Muscle of leg (tissue), 11 donors: ENCODE data around the gene HDAC5. TPM values are rescaled to one million over a fixed set of nuclear protein-coding genes. Genes with fewer than 3 reads are reported as not detected.

ENCODE experiments used
- DNase-seq: peaks from one replicate; pipeline ENCODE4 v3.0.0; 2013
- H3K27ac ChIP-seq: one replicate; pipeline ENCODE4 v1.5.1; 2013; ENCODE audit warnings: mild to moderate bottlenecking, low read length, control low read depth
- H3K27me3 ChIP-seq: one replicate; pipeline ENCODE4 v1.6.1; 2013; ENCODE audit warnings: low read length; ENCODE audit not compliant: control insufficient read depth, insufficient read depth
- H3K36me3 ChIP-seq: one replicate; pipeline ENCODE4 v1.6.1; 2013; ENCODE audit warnings: low read length; ENCODE audit not compliant: control insufficient read depth, insufficient read depth
- H3K4me1 ChIP-seq: one replicate; pipeline ENCODE4 v1.6.1; 2013; ENCODE audit warnings: low read length; ENCODE audit not compliant: control insufficient read depth, insufficient read depth
- H3K4me3 ChIP-seq: one replicate; pipeline ENCODE4 v1.5.1; 2013; ENCODE audit warnings: low read length, control low read depth
- H3K9me3 ChIP-seq: replicated peaks from 2 replicates; pipeline ENCODE4 v1.6.1; 2013; ENCODE audit warnings: low read depth, low read length; ENCODE audit not compliant: control insufficient read depth
- WGBS: methylation state at CpG from one replicate; pipeline ENCODE4 v1.1.5; 2013; ENCODE audit warnings: missing lambda C conversion rate; ENCODE audit not compliant: insufficient coverage; 5-methylcytosine and 5-hydroxymethylcytosine counted together
- polyA plus RNA-seq, 8 donors: library from polyadenylated mRNA; unstranded; fragments of 120-200 nt; gene quantifications; one replicate each; pipeline versions ENCODE4 v1.2.1 to v1.2.3, GENCODE V29; 2013; ENCODE audit warnings: inconsistent platforms in 1 of 8, low replicate concordance in 1 of 8; ENCODE audit not compliant: insufficient read length in 8 of 8, insufficient read depth in 1 of 8
- total RNA-seq: library from RNA; stranded (reverse); fragments of 120-200 nt; gene quantifications from one replicate; pipeline ENCODE4 v1.2.4, GENCODE V29; 2013

The HDAC5 gene
- total and polyA plus RNA-seq, 9 donors, result 44.4 to 64.4 (median 52.2) TPM

DNA sequence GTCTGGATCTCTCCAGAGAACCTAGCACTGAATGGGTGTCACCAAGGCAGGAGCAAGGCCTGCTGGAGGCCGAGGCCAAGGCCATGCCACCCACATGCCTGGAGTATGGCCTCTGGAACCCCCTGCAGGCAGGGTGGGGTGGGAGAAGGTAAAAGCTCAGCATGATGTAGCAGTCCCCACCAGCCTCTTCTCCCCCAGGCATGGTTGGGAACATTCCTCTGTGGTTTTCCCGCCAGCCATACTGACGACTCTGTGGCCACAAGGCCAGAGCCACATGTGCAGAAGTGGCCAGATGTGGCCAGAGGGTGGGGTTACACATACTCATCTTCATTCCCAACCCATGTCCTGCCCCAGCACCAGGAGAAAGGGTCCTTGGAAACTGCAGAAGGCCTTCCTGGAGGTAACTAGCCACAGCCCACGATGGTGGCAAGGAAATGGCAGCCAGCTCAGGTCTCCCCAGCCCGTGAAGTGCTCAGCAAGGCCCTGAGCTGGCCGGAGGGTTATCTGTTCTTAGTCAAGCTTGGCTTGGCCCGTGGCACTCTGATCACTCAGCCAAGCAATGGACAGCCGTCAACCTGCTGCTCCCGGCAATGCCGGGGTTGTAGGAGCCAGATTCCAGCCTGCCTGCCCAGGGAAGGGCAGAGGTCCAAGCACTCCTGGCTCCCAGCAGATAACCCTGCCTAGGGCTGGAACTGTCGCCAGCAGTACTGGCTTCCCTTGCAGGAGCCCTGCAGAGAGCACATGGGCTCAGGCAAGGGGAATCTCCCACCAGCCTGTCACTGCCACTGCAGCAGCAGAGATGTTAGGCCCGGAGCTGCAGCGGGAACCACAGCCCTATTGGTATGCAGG, 26.1 kb downstream of the HDAC5 start:
- 75% methylated on average over 10 of the region's 13 CpGs for WGBS
- Histone ChIP-seq H3K4me3 (no peak overlapping the region), H3K27me3 (no peaks in the 10 kb centered on the region), H3K36me3 (peaks cover 18% of the 10 kb centered on the region), H3K27ac (peak overlapping the region; percentile 99), H3K4me1 (peaks cover 68% of the 10 kb centered on the region), H3K9me3 (no peaks in the 10 kb centered on the region)
- DNase-seq, result peak; percentile 58

DNA sequence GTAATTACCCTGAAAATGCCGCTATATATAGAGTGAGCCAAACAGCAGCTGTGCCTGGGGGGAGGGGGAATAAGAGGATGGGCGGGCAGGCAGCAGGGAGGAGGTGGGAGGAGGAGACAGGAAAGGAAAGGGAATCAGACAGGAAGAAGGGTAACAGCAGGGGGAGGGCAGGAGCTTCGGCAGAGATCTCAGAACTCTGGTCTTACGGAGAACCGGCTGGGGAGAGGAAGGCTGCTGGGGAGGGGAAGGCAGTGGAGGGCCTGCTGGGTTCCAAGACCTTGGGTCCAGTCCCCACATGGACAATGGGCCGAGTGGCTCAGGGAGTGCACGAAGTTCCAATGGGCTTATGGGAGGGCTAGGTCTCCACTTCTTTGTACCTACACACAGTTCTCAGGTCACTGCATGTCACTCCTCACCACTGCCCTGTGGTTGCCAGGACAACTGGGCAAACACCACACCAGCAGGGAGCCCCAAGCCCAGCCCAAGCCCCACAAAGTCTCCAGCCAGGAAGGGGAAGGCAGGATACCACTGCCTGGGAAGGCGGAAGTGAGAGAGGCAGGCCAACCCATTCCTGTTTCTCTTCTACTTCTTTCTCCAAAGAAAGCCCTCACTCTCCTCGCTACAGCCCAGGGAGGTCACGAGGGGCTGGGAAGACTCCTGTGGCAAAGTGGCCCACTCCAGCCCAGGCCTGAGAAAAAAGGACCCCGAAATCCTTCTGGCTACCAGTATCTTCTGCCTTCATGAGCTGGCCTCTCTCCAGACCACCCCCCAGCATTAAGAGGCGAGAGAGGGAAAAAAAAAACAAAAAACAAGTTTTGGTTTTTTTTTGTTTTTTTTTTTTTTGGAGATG, 27.6 kb downstream of the HDAC5 start:
- peak overlapping the region; percentile 99 for H3K27ac ChIP-seq
- DNase-seq, result peak; percentile 96
- peaks cover 61% of the 10 kb centered on the region for H3K4me1 ChIP-seq
- no peaks in the 10 kb centered on the region for H3K27me3 ChIP-seq
- no peaks in the 10 kb centered on the region for H3K9me3 ChIP-seq
- WGBS, result 3% methylated on average over 6 of the region's 12 CpGs
- H3K36me3 ChIP-seq, result peaks cover 29% of the 10 kb centered on the region
- H3K4me3 ChIP-seq, result peak overlapping the region; percentile 40

DNA sequence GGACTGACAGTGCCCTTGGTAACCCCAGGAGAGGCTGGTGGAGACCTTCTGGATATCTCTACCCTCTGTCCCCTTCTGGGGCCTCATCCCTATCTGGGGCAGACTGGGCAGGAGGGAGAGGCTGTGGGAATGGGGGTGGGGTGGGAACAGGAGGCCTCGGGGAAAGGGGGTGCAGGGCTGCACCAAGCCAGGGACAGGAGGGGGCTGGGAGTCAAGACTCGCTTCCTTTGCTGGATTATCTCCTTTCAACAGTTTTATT, 28.1 kb downstream of the HDAC5 start:
- Histone ChIP-seq H3K9me3 (no peaks in the 10 kb centered on the region), H3K36me3 (peaks cover 31% of the 10 kb centered on the region), H3K27ac (peak overlapping the region; percentile 99), H3K4me1 (peaks cover 61% of the 10 kb centered on the region), H3K27me3 (no peaks in the 10 kb centered on the region), H3K4me3 (peak overlapping the region; percentile 40)
- WGBS, result no CpG with 5 or more reads among the region's 2 CpGs
- DNase-seq, result no peak

DNA sequence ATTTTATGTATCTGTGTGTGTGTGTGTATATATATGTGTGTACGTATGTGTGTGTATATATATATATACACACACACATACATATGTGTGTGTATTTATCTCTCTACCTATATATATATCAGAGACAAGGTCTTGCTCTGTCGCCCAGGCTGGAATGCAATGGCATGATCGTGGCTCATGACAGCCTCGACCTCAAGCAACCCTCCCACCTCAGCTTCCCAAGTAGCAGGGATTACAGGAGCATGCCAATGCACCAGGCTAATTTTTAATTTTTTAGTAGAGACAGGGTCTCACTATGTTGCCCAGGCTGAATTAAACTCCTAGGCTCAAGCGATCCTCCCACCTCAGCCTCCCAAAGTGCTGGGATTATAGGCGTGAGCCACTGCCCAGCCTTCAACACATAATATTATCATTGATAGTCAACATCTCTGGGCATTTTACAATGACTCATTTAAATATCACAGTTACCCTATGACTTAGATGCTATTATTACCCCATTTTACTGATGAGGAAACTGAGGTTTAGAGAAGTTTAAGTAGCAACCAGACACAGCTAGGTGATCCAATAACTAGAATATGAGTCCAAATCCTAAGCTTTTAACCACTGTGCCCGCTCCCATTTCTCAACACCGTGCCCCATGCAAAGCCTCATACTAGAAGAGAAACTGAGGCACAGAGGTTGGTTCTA, 28.6 kb downstream of the HDAC5 start:
- Histone ChIP-seq H3K36me3 (peaks cover 34% of the 10 kb centered on the region), H3K27ac (peak overlapping the region; percentile 99), H3K4me1 (peaks cover 61% of the 10 kb centered on the region), H3K27me3 (no peaks in the 10 kb centered on the region), H3K9me3 (no peaks in the 10 kb centered on the region), H3K4me3 (peak overlapping the region; percentile 40)
- 80% methylated on average over 5 of the region's 8 CpGs for WGBS
- DNase-seq, result no peak

DNA sequence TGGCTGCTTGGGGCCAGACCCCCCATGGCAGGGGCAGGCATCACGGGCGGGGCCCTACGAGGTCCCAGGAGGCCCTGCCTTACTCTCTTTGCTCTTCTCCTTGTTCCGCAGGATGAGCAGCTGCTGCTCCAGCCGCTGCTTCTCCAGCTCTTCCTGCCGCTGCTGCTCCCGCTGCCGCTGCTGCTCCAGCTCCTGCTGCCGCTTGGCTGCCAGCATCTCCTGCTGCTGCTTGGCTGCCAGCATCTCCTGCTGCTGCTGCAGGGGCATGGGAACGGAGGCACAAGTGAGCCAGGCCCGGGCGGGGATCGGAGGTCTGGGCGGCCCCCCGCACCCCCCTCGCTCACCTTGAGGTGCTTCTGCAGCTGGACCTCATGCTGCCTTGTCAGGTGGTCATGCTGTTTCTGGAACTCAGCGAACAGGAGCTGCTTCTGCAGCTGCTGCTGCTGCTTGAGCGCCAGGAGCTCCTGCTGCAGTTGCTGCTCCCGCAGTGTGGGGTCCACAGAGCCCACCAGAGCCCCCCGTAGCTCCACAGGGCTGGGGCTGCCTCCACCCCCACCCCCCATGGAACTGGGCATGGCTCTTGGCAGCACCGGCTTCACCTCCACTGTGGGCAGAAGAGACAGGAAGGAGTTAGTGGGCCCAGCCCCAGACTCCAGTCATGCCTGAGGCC, 30.1 kb downstream of the HDAC5 start:
- WGBS, result 62% methylated on average over 20 of the region's 21 CpGs
- no peak for DNase-seq
- peaks cover 52% of the 10 kb centered on the region for H3K4me1 ChIP-seq
- no peaks in the 10 kb centered on the region for H3K9me3 ChIP-seq
- peaks cover 41% of the 10 kb centered on the region for H3K36me3 ChIP-seq
- peak overlapping the region; percentile 35 for H3K27ac ChIP-seq
- no peaks in the 10 kb centered on the region for H3K27me3 ChIP-seq
- no peak overlapping the region for H3K4me3 ChIP-seq

DNA sequence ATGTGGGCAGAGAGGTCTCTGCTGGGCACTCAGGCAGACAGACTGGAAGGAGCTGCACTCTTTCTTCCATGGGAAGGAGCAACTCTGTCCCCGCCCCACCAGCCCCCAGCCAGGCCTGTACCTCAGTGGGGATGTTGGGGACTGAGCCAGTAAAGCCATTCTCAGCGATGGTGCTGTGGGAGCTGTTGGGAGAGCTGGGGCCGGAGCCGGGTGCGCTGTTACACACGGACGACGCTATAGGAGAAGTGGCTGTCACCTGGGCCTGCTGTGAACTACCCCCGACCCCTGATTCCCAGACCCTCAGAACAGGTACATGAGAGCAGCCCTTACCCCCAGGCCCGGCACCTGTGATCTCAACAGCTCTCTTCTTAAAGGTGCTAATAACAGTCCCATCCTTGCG, 31.4 kb downstream of the HDAC5 start:
- H3K4me1 ChIP-seq, result peaks cover 42% of the 10 kb centered on the region
- H3K27me3 ChIP-seq, result no peaks in the 10 kb centered on the region
- no peak for DNase-seq
- no peak overlapping the region for H3K27ac ChIP-seq
- H3K4me3 ChIP-seq, result no peak overlapping the region
- peaks cover 54% of the 10 kb centered on the region for H3K36me3 ChIP-seq
- no peaks in the 10 kb centered on the region for H3K9me3 ChIP-seq
- WGBS, result 88% methylated on average over 8 of the region's 11 CpGs

DNA sequence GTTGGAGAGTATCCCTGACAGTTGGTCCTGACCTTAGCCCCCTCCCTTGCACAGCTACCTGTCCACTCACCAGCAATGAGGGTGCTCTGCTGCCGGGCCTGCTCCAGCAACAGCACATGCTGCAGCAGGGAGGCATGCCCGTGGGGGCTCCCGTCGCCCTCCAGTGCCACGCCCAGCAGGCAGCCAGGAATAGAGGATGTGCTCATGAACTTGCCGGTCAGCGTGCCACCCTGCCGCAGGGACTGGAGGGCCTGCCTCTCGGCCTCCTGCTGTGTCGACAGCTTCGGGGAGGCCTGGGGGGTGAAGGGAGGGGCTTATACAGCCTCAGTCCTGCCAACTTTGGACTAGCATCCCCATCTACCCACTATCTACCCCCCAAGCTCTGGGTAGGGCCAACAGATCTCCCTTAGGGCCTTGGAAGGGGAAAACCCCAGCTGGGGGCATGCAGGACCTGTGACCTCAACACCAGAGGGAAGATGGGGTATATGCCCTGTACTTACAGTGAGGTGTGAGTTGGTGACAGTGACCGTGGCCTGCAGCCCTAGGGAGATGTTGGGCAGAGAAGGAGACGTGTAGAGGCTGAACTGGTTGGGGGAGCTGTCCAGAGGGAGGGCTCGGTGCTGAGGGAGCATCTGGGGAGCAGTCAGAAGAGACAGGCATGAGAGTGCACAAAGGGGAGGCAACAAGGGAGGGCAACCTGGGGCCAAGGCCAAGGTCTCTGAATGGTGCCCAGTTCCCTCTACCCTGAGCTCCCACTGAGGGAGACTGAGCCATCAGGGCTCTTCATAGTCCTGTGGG, 32.0 kb downstream of the HDAC5 start:
- no peaks in the 10 kb centered on the region for H3K9me3 ChIP-seq
- H3K27ac ChIP-seq, result no peak overlapping the region
- H3K27me3 ChIP-seq, result no peaks in the 10 kb centered on the region
- no peak for DNase-seq
- H3K36me3 ChIP-seq, result peaks cover 57% of the 10 kb centered on the region
- peaks cover 37% of the 10 kb centered on the region for H3K4me1 ChIP-seq
- 58% methylated on average over 3 of the region's 14 CpGs for WGBS
- H3K4me3 ChIP-seq, result no peak overlapping the region

DNA sequence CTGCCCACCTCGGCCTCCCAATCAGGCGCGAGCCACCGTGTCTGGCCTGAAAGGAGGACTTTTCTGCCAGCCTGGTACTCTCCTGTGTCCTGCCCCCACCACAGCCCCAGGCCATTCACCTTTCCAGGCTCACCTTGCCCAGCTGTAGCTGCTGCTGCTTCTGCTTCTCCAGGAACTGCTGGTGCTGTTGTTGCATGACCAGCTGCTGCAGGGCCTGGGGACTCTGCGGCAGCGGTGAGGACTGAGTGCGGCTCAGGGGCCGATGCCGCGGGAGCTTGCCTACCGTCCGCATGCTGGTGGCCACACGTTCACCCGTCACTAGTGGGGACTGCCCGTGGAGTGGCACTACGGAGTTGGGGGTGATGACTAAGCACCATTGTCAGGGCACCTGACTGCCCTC, 35.2 kb downstream of the HDAC5 start:
- 91% methylated on average over 16 of the region's 16 CpGs for WGBS

DNA sequence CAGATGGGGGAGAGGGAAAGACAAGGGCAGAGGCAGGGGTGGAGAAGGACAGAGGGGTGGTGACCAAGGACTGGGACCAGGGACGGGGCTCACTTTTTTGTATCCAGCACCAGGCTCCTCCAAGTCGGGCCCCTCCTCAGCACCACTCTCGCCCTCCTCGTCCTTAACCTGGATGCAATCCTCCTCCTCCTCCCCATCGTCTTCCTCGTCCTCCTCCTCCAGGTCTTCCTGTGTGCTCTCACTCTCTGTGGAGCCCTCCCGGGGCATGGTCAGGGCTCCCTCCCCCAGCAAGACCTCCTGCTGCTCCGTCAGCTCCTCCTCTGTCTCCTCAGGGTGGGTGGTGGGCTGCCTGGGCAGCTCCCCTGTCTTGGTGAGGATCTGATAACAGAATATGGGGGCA, 36.1 kb downstream of the HDAC5 start:
- Histone ChIP-seq H3K9me3 (no peaks in the 10 kb centered on the region), H3K36me3 (peaks cover 80% of the 10 kb centered on the region), H3K4me3 (no peak overlapping the region), H3K4me1 (peaks cover 4% of the 10 kb centered on the region), H3K27ac (no peak overlapping the region), H3K27me3 (no peaks in the 10 kb centered on the region)
- 20% methylated on average over 2 of the region's 8 CpGs for WGBS
- DNase-seq, result no peak

More for the DNA sequence above, 35.2 kb downstream of the HDAC5 start:
- no peak for DNase-seq
- Histone ChIP-seq H3K9me3 (no peaks in the 10 kb centered on the region), H3K36me3 (peaks cover 80% of the 10 kb centered on the region), H3K27ac (no peak overlapping the region), H3K4me3 (no peak overlapping the region), H3K4me1 (peaks cover 10% of the 10 kb centered on the region), H3K27me3 (no peaks in the 10 kb centered on the region)
